Measurements from ENCODE around the gene TEFM. TPM values are rescaled to one million over a fixed set of nuclear protein-coding genes. Genes with fewer than 3 reads are reported as not detected.

The TEFM gene
- total and polyA plus RNA-seq, 2 of the 8 experiments (the other 6 are each of a cell fraction or from before 2014, with no cell fraction given), result 6.1 to 10.9 TPM

DNA sequence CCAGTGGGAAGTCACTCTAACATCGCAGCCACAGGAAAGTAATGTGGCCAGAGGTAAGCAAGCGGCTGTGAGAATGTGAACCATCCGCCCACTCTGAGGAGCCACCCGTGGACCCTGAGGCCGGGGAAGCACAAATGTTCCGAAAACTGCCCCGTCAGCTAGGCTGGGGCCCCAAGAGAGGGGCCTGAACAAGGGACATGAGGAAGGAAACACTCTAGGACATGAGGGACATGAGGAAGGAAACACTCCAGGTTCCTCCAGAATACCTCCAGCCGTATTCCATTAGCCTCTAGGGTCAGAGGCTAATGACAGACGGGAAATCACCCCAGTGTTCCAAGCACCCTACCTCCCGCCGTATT, 317 bp downstream of the TEFM start:
- Histone ChIP-seq H2BK15ac (ENCODE audit: low read length) (no peak overlapping the region), H4K20me1 (replicated peaks in 1 of 2; ENCODE audit: control insufficient read depth in 1 of 2, insufficient read depth in 2 of 2, low read length in 2 of 2) (no peaks in the 10 kb centered on the region), H2BK12ac (ENCODE audit: low read depth, low read length) (no peak overlapping the region), H3K27me3 (replicated peaks in 1 of 4; ENCODE audit: control insufficient read depth in 3 of 4, extremely low read depth in 1 of 4, insufficient read depth in 3 of 4, low read length in 3 of 4) (no peaks in the 10 kb centered on the region), H3K14ac (ENCODE audit: insufficient read length) (no peak overlapping the region), H3K23me2 (ENCODE audit: low read depth, low read length) (peaks cover 10% of the 10 kb centered on the region; the same call in 1 of the 2 replicates), H3K36me3 (ENCODE audit: control insufficient read depth in 2 of 4, insufficient read depth in 4 of 4, low read length in 3 of 4) (peaks cover 0 to 7% (median 0%) of the 10 kb centered on the region in 4 experiments; a peak in 1 of 8 replicates), H3K9ac (replicated peaks in 1 of 4; ENCODE audit: extremely low read depth in 1 of 4, low read depth in 3 of 4, low read length in 3 of 4) (peak overlapping the region; percentile 63 to 89 (median 70)), H4K8ac (ENCODE audit: extremely low read depth, insufficient read depth, low read length) (no peak overlapping the region; the same call in 1 of the 2 replicates), H3K79me1 (ENCODE audit: low read depth, low read length) (no peaks in the 10 kb centered on the region), H3K4me1 (replicated peaks in 1 of 4; ENCODE audit: control insufficient read depth in 3 of 4, insufficient read depth in 4 of 4, low read length in 3 of 4) (no peaks in the 10 kb centered on the region; a peak in 1 of 7 replicates), H2BK20ac (ENCODE audit: low read length) (no peak overlapping the region), H3K56ac (replicated peaks; ENCODE audit: insufficient read length, low read depth, low read length) (no peak overlapping the region), H2AFZ (ENCODE audit: low read length) (peak overlapping the region; percentile 81; the same call in 1 of the 2 replicates), H3K4me2 (ENCODE audit: insufficient read depth in 1 of 2, low read depth in 2 of 2, low read length in 2 of 2) (peak overlapping the region; percentile 81 to 88), H3K4me3 (ENCODE audit: extremely low read depth in 1 of 4, insufficient read depth in 2 of 4, low read depth in 3 of 4, low read length in 4 of 4) (peak overlapping the region; percentile 93 to 97 (median 94)), H2BK5ac (ENCODE audit: low read depth, low read length) (no peak overlapping the region), H3K9me3 (ENCODE audit: insufficient read depth in 2 of 2, low read depth in 1 of 2, low read length in 1 of 2) (no peaks in the 10 kb centered on the region), H3K79me2 (ENCODE audit: control insufficient read depth in 1 of 2, insufficient read depth in 2 of 2, low read length in 2 of 2) (peaks cover 0 to 5% of the 10 kb centered on the region in 2 experiments; a peak in 2 of 4 replicates), H2BK120ac (replicated peaks; ENCODE audit: low read depth, low read length) (no peak overlapping the region), H3K18ac (ENCODE audit: extremely low read depth, low read length) (no peak overlapping the region; the same call in 1 of the 2 replicates), H3K23ac (ENCODE audit: insufficient read length) (no peak overlapping the region), H3K4ac (replicated peaks; ENCODE audit: insufficient read length, low read depth, low read length) (no peak overlapping the region), H2AK5ac (ENCODE audit: low read depth, low read length) (no peak overlapping the region), H3K27ac (ENCODE audit: low read depth, low read length) (peak overlapping the region; percentile 27; the same call in 1 of the 2 replicates), H4K91ac (replicated peaks; ENCODE audit: insufficient read length, low read length) (no peak overlapping the region), H4K5ac (ENCODE audit: insufficient read length, low read depth, low read length) (no peak overlapping the region)
- CTCF ChIA-PET (ENCODE audit: partially characterized antibody), result interaction anchor here (0.6 to 0.7 kb wide), 3 partner anchors 19 to 309 kb away, joined by 3 to 6 read pairs (median 3); no protein-coding TSS in a partner anchor
- FAIRE-seq (no peak), DNase-seq (ENCODE audit: low read depth in 1 of 2, low spot score in 2 of 2) (no peak)
- POLR2A ChIA-PET (ENCODE audit: partially characterized antibody), result interaction anchor here (1.1 to 1.3 kb wide), 2 partner anchors 74 to 81 kb away, joined by 3 read pairs; partner anchors contain the start of genes ATAD5 and CRLF3
- 10% methylated on average over 9 of the region's 11 CpGs; no CpG with 5 or more reads in 1 of the 2 experiments for WGBS, 2 experiments (ENCODE audit: extremely low coverage in 1 of 2, insufficient coverage in 1 of 2, insufficient read length in 1 of 2, insufficient replicate concordance in 2 of 2, low coverage in 1 of 2, low lambda C conversion rate in 2 of 2, missing lambda C conversion rate in 1 of 2)
- TF ChIP-seq BRCA1 (IDR thresholded peaks at IDR 0.05; ENCODE audit: low read depth, low read length) (no peak), KDM1A (IDR thresholded peaks at IDR 0.05; ENCODE audit: borderline replicate concordance, low read length) (no peak), CREB1 (IDR thresholded peaks at IDR 0.05) (no peak), ZNF274 (IDR thresholded peaks at IDR 0.05; ENCODE audit: borderline replicate concordance, extremely low read depth, low read length) (no peak), TEAD4 (IDR thresholded peaks at IDR 0.05; ENCODE audit: low read depth, low read length) (no peak)
